GM21825 (cell line): ENCODE data around the gene ZBTB32.
"Not testable (repeated sequence)": the region's sequence is repeated elsewhere in the genome, so short reads cannot be mapped to it uniquely, and the experiment has no call there.

ENCODE experiments used
- ATAC-seq: cut with Tn5 transposase; IDR thresholded peaks from one replicate; pipeline ENCODE4 v1.9.1; 2021; ENCODE audit warnings: mild to moderate bottlenecking, moderate library complexity; ENCODE audit not compliant: unreplicated experiment

The ZBTB32 gene

DNA sequence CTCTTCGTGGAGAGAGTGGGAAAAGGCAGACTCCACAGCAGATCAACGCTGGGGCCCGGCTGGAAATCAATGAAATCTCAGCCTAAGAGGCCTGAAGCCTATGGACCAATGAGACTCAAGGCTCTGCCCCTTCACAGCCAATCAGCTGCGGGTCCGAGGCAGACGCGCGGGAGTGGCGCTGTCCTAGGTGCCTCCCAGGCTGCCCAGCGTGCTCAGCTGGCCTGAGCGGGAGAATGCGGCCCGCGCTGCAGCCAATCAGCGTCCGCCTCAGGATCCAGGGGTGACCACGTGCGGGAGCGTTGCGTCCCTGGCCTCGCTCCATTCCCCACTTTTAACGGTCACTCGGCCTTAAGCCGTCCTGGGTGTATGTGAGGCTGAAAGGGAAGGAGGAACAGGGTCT is at the start of gene ZBTB32:
TSS of gene ZBTB32 (plus strand) at position 341 of the 400 bp plus-strand sequence. CDS start 10,069 bp downstream, outside the sequence.
- ATAC-seq = no peak

GRCh38 chr19:35654828-35655227 is 49.5 kb upstream of the ZBTB32 start:
- ATAC-seq = not testable (repeated sequence)

GRCh38 chr19:35655600-35655999 is 48.8 kb upstream of the ZBTB32 start:
- ATAC-seq = no peak

DNA sequence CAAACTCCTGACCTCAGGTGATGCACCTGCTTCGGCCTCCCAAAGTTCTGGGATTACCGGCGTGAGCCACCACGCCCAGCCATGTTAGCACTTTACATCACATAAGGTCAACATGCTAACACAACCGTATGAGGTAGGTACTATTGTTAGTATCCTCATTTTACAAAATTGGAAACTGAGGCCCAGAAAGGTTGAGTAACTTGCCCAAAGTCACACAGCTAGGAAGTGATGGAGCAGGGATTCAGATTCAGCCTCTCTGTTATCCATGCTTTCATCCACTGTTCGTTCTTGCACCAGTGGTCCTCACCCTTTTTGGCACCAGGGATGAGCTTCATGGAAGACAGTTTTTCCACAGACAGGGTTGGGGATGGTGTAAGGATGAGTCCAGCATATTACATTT is 47.7 kb upstream of the ZBTB32 start:
- no peak for ATAC-seq

DNA sequence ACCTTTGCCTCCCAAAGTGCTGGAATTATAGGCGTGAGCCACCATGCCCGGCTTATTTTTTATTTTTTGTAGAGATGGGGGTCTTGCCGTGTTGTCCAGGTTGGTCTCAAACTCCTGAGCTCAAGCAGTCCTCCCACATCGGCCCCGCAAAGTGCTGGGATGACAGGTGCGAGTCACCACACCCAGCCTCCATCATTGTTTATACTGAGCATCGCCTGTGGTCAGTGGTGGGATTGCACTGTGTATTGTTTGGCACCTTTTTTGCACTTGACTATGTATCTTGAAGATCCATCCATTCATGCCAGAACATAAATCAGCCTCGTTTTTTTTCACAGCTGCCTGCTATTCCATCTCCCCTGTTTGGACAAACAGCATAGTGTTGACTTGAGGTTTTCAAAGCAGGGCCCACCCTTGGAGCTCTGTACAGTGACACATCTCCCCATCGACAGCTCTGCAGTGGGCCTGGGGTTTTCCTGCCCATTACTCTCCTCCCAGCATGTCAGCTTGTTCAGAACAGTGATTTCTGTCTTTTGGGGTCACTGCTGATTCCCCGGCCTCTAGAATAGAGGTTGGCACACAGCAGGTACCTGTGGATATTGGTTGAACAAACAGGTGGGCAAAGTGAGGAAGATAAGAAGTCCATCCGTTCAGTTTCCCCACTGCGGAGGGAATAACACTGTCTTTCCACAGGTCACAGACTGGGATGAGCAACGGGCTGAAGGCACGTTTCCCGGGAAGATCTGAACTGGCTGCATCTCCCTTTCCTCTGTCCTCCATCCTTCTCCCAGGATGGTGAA is 46.3 kb upstream of the ZBTB32 start:
- ATAC-seq = no peak

DNA sequence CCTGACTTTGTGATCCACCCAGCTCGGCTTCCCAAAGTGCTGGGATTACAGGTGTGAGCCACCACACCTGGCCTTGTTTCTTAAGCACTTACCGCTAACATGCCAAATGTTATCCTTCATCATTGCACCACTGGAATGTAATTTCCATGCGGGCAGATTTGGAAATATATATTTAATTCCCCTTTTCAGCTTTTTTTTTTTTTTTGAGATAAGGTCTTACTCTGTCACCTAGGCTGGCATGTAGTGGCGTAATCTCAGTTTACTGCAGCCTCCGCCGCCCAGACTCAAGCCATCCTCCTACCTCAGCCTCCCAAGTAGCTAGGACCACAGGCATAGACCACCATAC is 42.4 kb upstream of the ZBTB32 start:
- no peak for ATAC-seq

- no peak for ATAC-seq
These were observed 40.4 kb upstream of the ZBTB32 start for GRCh38 chr19:35663981-35664380.

GRCh38 chr19:35665157-35665556 is 39.2 kb upstream of the ZBTB32 start:
- no peak for ATAC-seq

DNA sequence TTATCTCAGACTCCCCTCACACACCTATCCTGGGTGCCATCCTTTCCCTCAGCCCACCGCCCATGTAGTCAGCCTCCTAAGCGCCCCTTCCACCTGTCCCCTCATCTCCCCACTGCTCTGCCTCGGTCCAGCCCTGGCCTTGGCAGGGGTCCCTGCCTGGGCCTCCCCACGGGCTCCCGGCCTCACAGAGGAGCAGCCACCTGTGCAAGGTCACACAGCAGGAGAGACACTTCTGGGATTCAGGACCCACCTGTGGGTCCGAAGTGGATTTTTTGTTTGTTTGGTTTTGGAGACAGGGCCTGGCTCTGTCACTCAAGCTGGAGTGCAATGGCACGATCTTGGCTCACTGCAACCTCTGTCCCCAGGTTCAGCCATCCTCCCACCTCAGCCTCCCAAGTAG is 38.8 kb upstream of the ZBTB32 start:
- no peak for ATAC-seq

GRCh38 chr19:35666251-35666913 is 38.0 kb upstream of the ZBTB32 start, which contains the start of gene UPK1A:
Gene UPK1A (plus strand): TSS chr19:35666517. CDS start chr19:35666813, 296 bp downstream.
- ATAC-seq = no peak

GRCh38 chr19:35669566-35669965 is 34.8 kb upstream of the ZBTB32 start:
- ATAC-seq = no peak

DNA sequence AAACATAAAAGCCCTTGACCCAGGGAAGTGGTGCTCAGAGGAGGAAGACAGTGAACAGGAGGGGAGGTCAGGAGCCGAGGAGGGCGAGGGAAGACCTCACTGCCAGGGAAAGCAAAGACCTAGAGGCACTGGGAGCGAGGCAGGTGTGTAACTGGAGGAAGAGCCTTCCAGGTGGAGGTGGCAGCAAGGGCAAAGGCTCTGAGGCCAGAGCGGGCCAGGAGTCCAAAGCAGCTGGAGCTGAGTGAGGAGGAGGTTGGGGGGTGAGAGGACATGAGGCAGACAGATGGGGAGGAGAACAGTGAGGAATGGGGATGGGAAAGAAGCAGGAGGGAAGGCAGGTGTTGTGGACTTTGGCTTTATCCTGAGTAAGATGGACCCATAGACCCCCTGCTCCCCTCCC is 34.4 kb upstream of the ZBTB32 start:
- ATAC-seq = no peak

DNA sequence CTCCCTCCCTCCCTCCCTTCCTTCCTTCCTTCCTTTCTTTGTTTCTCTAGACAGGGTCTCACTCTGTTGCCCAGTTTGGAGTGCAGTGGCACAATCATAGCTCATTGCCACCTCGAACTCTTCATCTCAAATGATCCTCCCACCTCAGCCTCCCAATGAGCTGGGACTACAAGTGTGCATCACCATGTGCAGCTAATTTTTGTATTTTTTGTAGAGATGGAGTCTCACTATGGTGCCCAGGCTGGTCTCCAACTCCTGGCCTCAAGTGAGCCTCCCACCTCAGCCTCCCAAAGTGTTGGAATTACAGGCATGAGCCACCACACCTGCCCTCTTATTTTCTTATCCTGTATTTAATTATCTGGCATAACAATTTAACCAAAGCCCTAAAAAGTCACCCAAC is 33.7 kb upstream of the ZBTB32 start:
- no peak for ATAC-seq

GRCh38 chr19:35671818-35672217 is 32.5 kb upstream of the ZBTB32 start:
- no peak for ATAC-seq

- no peak for ATAC-seq
These were observed 31.1 kb upstream of the ZBTB32 start for GRCh38 chr19:35673121-35673804.

DNA sequence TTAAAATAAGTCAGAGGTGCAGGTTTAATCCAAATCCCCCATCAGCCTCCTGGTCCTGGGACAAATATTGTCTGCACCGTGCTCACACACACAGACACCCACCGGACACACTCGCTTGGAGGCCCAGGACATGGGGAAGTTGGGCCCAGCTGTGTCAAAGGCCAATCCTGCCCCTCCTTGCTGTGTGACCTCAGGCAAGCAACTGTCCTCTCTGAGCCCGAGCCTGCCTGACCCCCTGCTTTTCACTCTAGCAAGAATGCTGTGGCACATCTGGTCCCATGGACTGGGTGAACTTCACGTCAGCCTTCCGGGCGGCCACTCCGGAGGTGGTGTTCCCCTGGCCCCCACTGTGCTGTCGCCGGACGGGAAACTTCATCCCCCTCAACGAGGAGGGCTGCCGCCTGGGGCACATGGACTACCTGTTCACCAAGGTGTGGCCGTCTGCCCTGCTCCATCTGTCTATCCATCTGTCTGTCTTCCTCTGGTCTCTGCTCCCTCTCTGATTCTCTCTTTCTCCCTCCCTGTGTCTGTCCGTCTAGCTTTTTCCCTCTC is 28.7 kb upstream of the ZBTB32 start:
- no peak for ATAC-seq

- no peak for ATAC-seq
These were observed 14.5 kb upstream of the ZBTB32 start for GRCh38 chr19:35689836-35690235.

GRCh38 chr19:35691106-35691505 is 13.3 kb upstream of the ZBTB32 start:
- ATAC-seq = not testable (repeated sequence)

DNA sequence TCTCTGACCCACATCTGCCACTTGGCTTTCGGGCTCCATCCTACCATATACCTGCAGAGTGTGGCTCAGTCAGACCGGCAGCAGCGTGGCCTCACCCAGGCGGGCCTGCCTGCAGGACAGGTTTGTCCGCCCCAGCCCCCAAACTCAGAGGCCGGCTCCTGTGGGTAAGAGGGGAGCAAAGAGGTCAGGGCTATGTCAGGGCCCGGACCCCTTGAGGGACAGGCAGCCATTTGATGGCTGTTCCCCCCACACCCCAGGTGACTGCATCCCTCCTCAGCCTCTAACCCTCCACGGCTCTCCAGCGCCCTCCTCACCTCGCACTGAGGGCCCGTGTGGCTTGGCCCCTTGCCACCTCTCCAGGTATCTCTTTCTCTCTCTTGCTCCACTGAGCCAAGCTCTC is 12.3 kb upstream of the ZBTB32 start:
- no peak for ATAC-seq

DNA sequence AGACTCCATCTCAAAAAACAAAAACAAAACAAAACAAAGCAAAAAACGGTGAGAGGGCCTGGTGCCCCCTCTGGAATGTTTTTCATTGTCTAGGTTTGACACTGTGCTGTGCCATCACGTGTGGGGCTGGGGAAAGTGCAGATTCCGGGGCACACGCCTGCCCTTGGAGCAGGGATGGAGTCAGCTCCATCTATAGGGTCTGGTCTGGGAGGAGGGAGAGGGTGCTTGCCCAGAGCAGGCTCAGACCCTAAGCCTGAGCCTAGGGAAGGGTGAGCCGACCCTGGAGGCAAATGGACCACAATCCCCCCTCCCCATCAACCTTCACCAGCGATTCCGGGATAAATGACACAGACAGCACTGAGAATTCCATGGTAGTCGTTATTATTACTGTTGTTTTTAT is 10.9 kb upstream of the ZBTB32 start:
- ATAC-seq = no peak

GRCh38 chr19:35693835-35694599 is 10.3 kb upstream of the ZBTB32 start:
- peak; percentile 75 for ATAC-seq
